Dedifferentiated amniotic fluid mesenchymal stem cell (primary cell): Measurements from ENCODE around the gene ITPRIPL2.

Source experiments
- DNase-seq: peaks from one replicate; pipeline ENCODE4 v3.0.0-alpha.2; 2016; ENCODE audit errors: extremely low spot score

ITPRIPL2 gene

GRCh38 chr16:19113577-19114358, at the start of gene ITPRIPL2:
Gene ITPRIPL2, plus strand, starts transcription at chr16:19113964. Its CDS starts 498 bp downstream, at chr16:19114462.
- DNase-seq = peak; percentile 78

DNA sequence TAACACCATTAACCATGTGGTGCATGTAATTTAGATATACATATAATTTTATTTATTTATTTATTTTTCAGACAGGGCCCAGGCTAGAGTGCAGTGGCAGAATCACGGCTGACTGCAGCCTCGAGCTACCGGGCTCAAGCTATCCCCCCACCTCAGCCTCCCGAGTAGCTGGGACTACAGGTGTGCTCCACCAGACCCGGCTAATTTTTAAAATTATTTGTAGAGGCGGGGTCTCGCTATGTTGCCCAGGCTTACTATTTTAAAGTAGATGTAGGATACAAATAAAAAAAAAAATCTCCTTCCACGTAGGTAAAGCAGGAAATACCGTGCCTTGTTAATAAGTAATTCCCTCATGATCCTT, 46.8 kb upstream of the ITPRIPL2 start:
- DNase-seq = no peak

DNA sequence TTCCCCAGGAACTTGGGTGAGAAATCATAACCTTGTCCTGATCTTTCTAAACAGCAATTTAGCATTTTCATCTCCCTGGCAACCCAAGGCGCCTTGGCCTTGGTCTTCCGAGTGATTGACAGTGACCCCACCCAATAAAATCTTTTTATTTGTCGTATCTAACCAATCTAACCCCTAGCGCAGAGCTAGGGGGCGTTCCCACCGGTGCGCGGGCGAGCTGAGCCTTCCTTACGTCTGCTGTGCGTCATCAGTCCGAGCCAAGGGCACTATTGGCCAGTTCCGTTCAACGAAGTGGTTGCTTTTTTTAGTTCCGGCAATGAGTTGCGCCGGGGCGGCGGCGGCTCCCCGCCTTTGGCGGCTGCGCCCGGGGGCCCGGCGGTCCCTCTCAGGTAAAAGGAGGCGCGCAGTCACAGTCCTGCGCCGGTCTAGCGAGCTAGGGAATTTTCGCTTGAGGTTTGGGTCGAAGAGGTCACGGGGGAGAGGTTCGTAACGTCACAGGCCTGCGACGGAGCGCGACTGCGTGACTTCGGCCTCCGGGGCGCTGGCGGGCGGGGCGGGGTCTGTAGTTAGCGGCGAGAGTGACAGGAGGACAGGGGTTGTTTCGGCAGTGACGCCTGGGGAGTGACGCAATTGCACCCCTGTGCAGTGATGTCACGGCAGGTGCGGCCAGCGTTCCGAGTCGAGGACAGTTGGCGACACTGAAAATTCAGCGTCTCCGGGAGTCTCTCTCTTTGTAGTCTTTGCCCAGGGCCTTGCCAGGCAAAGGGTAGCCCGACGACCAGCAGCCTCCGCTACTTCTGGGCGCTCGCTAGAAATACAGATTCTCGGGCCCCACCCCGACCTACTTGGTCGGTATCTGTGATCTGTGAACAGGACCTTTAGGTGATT, 46.2 kb upstream of the ITPRIPL2 start, which contains the start of gene COQ7:
Gene COQ7 (plus strand): TSS at position 266 of the 888 bp plus-strand sequence. CDS start 51 bp downstream, at position 317.
- peak; percentile 100 for DNase-seq

DNA sequence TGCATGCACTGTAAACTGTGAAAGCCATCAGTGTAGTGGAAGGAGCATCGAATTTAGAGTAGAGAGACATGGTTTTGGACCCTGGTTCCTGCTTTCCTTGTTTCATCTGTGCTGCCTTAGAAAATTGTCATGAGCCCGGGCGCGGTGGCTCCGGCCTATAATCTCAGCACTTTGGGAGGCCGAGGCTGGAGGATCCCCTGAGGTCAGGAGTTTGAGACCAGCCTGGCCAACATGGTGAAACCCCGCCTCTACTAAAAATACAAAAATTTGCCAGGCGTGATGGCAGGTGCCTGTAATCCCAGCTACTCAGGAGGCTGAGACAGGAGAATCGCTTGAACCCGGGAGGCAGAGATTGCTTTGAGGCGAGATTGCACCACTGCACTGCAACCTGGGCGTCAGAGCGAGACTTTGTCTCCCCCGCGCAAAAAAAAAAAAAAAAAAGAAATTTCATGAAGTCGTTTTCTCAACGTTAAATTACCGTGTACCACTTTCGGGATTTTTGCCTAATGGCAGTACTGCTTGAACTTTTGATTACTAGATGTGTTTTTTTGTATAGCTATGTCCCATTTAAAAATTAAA, 45.4 kb upstream of the ITPRIPL2 start:
- DNase-seq = no peak

DNA sequence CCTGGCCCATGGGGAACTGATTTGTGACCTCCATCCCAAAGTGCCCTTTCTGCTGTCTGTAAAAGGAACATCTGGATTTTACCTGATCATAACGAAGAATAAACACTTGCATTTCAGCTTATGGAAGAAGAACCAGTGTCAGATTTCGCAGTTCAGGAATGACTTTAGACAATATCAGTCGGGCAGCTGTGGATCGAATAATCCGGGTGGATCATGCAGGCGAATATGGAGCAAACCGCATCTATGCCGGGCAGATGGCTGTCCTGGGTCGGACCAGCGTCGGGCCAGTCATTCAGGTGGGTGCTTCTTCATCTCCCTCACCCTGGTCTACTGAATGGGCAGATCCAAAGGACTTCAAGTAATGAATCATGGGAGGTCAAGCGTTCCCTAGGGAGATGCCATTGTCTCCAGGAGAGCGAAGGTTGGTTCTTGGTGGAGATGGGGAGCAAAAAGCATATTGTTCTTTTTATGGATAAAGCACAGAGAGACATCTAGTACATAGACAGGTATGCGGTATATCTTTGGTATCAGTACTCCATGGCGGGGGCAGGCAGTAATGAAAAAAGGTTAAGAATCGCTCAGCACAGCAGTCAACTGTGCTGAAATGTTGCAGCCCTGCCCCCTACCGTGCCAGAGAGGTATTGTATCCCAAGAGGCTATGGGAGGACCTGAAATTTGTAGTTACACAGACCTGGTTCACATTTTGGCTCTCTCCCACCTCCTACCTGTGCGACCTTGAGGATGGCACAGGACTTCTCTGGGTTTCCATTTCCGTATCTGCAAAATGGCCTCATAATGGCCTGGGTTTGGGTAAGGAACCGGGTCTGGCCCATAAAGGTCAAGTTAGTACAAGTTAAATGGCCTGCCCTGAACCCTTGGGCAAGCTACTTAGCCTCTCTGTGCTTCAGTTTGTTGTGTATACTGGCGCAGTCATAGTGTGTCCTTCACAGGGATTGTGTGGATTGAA, 41.7 kb upstream of the ITPRIPL2 start:
- peak; percentile 53 for DNase-seq

GRCh38 chr16:19073344-19073743, 40.4 kb upstream of the ITPRIPL2 start:
- DNase-seq = no peak

DNA sequence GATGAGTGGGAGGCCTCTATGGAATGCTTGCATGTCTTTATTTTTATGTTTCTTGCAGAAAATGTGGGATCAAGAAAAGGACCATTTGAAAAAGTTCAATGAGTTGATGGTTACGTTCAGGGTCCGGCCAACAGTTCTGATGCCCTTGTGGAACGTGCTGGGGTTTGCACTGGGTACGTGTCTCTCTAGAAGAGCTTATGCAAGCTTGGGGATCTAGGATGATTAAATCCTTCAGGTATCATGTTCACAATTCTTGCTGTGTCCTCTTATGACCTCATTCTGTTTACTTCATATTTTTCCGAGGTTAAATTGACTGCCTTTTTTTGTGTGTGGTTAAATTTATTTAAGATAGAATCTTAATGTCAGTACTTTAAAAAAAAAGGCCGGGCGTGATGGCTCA, 39.9 kb upstream of the ITPRIPL2 start:
- no peak for DNase-seq

DNA sequence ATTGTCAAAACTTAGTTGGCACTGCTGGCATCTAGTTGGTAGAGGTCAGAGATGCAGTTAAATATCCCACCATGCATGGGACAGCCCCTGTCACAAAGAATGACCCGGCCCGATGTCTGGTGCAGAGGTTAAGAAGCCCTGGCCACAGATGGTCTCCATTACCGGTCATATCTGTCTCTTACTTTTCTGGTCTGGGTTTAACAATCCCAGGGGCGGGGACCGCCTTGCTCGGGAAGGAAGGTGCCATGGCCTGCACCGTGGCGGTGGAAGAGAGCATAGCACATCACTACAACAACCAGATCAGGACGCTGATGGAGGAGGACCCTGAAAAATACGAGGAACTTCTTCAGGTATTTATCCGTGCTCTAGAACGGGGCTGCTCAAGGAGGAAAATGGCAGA, 38.3 kb upstream of the ITPRIPL2 start:
- no peak for DNase-seq

- DNase-seq = no peak
Observed at GRCh38 chr16:19077879-19078278, 35.9 kb upstream of the ITPRIPL2 start.

DNA sequence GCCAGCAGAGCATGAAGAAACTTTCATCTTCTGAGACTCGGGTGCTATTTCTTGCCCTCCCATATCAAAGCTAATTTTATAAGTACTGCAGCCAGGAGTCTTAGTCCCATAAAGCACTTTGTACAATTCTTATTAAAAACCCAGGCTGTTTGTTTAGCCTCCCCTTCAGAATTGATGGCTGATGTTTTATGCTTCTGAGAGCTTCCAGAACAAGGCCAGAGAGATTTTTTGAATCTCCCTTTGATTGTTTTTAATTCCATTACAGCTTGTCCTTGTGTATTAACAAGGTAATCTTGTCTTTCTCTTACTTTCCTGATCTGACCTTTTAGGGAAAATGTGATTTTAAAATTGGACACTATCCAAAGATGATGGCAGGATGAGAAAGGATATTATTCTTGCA, 30.1 kb upstream of the ITPRIPL2 start:
- no peak for DNase-seq

GRCh38 chr16:19084139-19084538, 29.6 kb upstream of the ITPRIPL2 start:
- no peak for DNase-seq

DNA sequence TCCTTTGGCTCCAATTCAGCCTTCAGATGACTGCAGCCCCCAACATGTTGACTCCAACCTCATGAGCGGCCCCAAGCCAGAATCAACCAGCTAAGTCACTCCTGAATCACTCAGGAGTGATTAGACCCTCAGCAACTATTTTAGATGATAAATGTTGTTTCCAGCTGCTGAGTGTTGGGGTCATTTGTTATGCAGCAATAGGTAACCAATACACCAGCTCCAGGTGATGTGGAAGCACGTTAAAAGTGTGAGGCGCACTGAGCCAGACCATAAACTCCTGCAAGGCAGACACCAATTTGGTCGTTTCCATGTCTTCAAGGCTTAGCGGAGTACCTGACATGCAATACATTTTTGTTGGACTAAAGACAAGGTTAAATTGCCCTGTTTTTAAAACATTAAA, 28.9 kb upstream of the ITPRIPL2 start:
- no peak for DNase-seq

- DNase-seq = no peak
Observed at GRCh38 chr16:19085679-19086200, 28.0 kb upstream of the ITPRIPL2 start.

GRCh38 chr16:19086322-19087199, 27.2 kb upstream of the ITPRIPL2 start:
- peak; percentile 94 for DNase-seq

GRCh38 chr16:19088341-19088916, 25.3 kb upstream of the ITPRIPL2 start:
- DNase-seq = no peak

GRCh38 chr16:19089410-19089955, 24.3 kb upstream of the ITPRIPL2 start:
- no peak for DNase-seq

GRCh38 chr16:19090916-19091315, 22.8 kb upstream of the ITPRIPL2 start:
- no peak for DNase-seq

DNA sequence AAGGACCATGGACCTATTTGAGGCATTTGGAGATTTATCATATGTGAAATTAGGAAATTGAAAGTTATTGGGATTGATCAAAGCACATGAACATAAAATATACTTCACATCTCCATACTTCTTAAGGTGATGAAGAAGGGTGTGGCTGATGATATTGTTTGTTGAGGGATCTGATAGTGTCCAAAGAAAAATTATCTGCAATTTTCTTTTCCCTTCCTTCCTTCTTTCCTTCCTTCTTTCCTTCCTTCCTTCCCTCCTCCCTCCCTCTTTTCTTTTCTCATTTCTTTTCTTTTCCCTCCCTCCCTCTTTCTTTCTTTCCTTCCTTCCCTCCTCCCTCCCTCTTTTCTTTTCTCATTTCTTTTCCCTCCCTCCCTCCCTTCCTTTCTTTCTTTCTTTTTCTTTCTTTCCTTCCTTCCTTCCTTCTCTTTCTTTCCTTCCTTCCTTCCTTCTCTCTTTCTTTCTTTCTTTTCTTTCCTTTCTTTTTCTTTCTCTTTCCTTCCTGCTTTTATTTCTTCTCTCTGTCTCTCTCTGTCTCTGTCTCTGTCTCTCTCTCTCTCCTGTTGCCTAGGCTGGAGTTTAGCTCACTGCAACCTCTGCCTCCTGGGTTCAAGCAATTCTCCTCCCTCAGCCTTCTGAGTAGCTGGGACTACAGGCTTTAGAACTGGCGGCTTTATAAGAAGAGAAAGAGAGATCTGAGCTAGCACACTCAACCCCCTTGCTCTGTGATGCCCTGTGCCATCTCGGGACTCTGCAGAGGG, 20.9 kb upstream of the ITPRIPL2 start:
- no peak for DNase-seq
